Loucy (cell line): ENCODE data around the gene EFCAB12.

Experiments used
- H2AFZ ChIP-seq: fragments of 200-600 bp; sonication (generic); 2 replicates; pipeline ENCODE4 v1.6.0; 2016; ENCODE audit warnings: antibody characterized with exemption, mild to moderate bottlenecking, low read length, moderate library complexity
- H3F3A ChIP-seq: fragments of 200-600 bp; 2 replicates; pipeline ENCODE4 v1.6.0; 2016; ENCODE audit warnings: antibody characterized with exemption, low read depth, mild to moderate bottlenecking
- H3K27me3 ChIP-seq: fragments of 200-600 bp; sonication (generic); 2 replicates; pipeline ENCODE4 v1.6.1; 2014; ENCODE audit warnings: low read length, mild to moderate bottlenecking; ENCODE audit not compliant: insufficient read depth, poor library complexity, severe bottlenecking
- H3K36me3 ChIP-seq: fragments of 200-600 bp; sonication (generic); 2 replicates; pipeline ENCODE4 v1.6.1; 2016; ENCODE audit warnings: low read length; ENCODE audit not compliant: insufficient read depth
- H3K4me1 ChIP-seq: fragments of 200-600 bp; sonication (generic); 2 replicates; pipeline ENCODE4 v1.5.1; 2014; ENCODE audit warnings: low read length, mild to moderate bottlenecking; ENCODE audit not compliant: insufficient read depth, poor library complexity, severe bottlenecking
- H3K4me2 ChIP-seq: fragments of 200-600 bp; sonication (generic); 2 replicates; pipeline ENCODE4 v1.6.0; 2014; ENCODE audit warnings: antibody characterized with exemption, low read length, low read depth, mild to moderate bottlenecking; ENCODE audit not compliant: poor library complexity, severe bottlenecking
- H3K4me3 ChIP-seq: fragments of 200-600 bp; sonication (generic); 2 replicates; pipeline ENCODE4 v1.5.1; 2014; ENCODE audit warnings: low read length, mild to moderate bottlenecking, mixed read lengths; ENCODE audit not compliant: poor library complexity, severe bottlenecking
- H3K79me2 ChIP-seq: fragments of 200-600 bp; sonication (generic); 2 replicates; pipeline ENCODE4 v1.6.1; 2014; ENCODE audit warnings: low read length; ENCODE audit not compliant: insufficient read depth
- H3K9ac ChIP-seq: fragments of 200-600 bp; sonication (generic); 2 replicates; pipeline ENCODE4 v1.6.0; 2014; ENCODE audit warnings: mild to moderate bottlenecking, low read depth, low read length, moderate library complexity; ENCODE audit not compliant: poor library complexity, severe bottlenecking
- H3K9me2 ChIP-seq: fragments of 200-600 bp; sonication (generic); replicated peaks from 2 replicates; pipeline ENCODE4 v1.6.1; 2016; ENCODE audit warnings: low read depth, low read length, mixed read lengths
- H3K9me3 ChIP-seq: fragments of 200-600 bp; sonication (generic); 2 replicates; pipeline ENCODE4 v1.6.1; 2014; ENCODE audit warnings: mild to moderate bottlenecking, antibody characterized with exemption, low read length, low read depth; ENCODE audit not compliant: insufficient read depth
- H4K20me1 ChIP-seq: fragments of 200-600 bp; sonication (generic); 2 replicates; pipeline ENCODE4 v1.6.0; 2014; ENCODE audit warnings: antibody characterized with exemption, low read length, mild to moderate bottlenecking; ENCODE audit not compliant: insufficient read depth, poor library complexity, severe bottlenecking
- EZH2phosphoT487 ChIP-seq: fragments of 200-600 bp; IDR thresholded peaks from 2 replicates; pipeline ENCODE4 v1.6.1; 2018; ENCODE audit warnings: antibody characterized with exemption, mild to moderate bottlenecking, moderate library complexity, borderline replicate concordance
- TF ChIP-seq, protein P1 (sequence below): fragments of 200-600 bp; sonication (generic); conservative IDR thresholded peaks from 2 replicates; pipeline ENCODE4 v1.5.1; 2014; ENCODE audit warnings: mild to moderate bottlenecking, antibody characterized with exemption, low read length

The EFCAB12 gene

DNA sequence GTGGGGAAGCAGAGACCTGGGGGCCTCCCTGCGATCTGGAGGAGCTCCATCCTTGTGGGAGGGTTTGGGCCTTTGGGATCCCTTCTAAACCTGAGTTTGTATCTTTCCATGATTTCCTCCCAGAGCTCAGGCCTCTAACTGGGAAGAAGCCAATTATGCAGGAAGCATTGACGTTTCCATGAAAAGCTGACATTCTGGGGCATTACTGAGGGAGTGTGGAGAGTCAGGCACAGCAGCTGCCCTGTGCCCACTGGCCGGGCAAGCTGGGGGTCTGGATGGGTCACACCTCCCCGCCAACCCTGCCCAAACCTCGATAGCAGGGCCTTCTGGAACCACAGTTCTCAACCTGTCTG is 74.9 kb downstream of the EFCAB12 start:
- no peaks in the 10 kb centered on the region for H4K20me1 ChIP-seq
- H2AFZ ChIP-seq = no peak overlapping the region
- H3K4me3 ChIP-seq = no peak overlapping the region
- H3K27me3 ChIP-seq = no peaks in the 10 kb centered on the region
- no peaks in the 10 kb centered on the region for H3K9me3 ChIP-seq
- H3K36me3 ChIP-seq = no peaks in the 10 kb centered on the region
- no peaks in the 10 kb centered on the region for H3F3A ChIP-seq
- no peak overlapping the region for H3K9ac ChIP-seq
- no peaks in the 10 kb centered on the region for H3K4me1 ChIP-seq
- no peaks in the 10 kb centered on the region for H3K9me2 ChIP-seq
- TF ChIP-seq, protein P1, sequence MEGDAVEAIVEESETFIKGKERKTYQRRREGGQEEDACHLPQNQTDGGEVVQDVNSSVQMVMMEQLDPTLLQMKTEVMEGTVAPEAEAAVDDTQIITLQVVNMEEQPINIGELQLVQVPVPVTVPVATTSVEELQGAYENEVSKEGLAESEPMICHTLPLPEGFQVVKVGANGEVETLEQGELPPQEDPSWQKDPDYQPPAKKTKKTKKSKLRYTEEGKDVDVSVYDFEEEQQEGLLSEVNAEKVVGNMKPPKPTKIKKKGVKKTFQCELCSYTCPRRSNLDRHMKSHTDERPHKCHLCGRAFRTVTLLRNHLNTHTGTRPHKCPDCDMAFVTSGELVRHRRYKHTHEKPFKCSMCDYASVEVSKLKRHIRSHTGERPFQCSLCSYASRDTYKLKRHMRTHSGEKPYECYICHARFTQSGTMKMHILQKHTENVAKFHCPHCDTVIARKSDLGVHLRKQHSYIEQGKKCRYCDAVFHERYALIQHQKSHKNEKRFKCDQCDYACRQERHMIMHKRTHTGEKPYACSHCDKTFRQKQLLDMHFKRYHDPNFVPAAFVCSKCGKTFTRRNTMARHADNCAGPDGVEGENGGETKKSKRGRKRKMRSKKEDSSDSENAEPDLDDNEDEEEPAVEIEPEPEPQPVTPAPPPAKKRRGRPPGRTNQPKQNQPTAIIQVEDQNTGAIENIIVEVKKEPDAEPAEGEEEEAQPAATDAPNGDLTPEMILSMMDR = no peak
- no peak for TF ChIP-seq EZH2phosphoT487
- H3K79me2 ChIP-seq = no peaks in the 10 kb centered on the region
- no peak overlapping the region for H3K4me2 ChIP-seq

DNA sequence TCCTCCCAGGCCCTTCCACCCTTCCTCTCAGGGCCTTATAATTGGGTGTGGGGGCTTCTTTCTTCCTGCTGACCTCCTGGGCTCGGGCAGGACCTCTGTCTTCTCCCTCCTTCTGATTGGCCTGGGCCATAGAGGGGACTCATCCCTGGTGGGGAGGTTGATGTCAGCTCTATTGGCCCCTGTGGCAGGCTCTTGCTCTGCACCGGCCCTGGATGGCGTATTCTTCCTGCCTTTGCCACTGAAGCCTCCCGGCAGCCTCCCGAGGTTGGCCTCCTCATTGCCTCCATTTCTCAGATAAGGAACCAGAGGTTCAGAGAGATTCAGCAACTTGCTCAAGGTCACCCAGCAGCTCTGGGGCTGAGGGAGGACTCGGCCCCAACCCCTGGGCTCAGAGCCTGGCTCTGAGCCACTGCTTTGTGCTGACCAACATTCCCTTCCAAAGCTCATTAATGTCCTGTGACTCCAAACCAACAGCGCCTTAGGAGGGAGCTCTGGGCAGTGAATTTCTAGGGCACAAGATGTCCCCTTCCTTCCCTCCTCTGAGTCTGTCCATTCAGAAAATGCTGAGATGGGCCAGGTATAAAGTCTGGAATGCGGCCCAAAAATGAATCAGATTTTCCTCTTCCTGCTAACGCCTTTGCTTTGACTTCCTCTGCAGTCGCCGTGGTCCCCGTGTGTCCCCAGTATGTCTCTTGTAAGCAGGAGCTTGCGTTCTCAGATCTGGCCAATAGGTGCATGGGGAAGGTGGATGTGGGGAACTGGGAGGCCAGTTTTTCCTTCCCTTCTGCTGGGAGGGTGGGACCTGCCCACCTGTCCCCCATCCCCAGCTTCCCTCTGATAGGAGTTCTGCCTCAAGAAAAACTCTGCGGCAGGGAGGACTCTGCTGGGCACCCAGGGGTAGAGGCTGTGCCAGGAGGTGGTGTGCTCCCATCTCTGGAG is 75.5 kb downstream of the EFCAB12 start:
- Histone ChIP-seq H3K4me3 (no peak overlapping the region), H3F3A (no peaks in the 10 kb centered on the region), H2AFZ (no peak overlapping the region), H3K79me2 (no peaks in the 10 kb centered on the region), H3K9ac (no peak overlapping the region), H3K4me2 (no peak overlapping the region), H3K4me1 (no peaks in the 10 kb centered on the region), H4K20me1 (no peaks in the 10 kb centered on the region), H3K9me3 (no peaks in the 10 kb centered on the region), H3K9me2 (no peaks in the 10 kb centered on the region), H3K27me3 (no peaks in the 10 kb centered on the region), H3K36me3 (no peaks in the 10 kb centered on the region)
- TF ChIP-seq, protein P1 = no peak
- no peak for TF ChIP-seq EZH2phosphoT487

DNA sequence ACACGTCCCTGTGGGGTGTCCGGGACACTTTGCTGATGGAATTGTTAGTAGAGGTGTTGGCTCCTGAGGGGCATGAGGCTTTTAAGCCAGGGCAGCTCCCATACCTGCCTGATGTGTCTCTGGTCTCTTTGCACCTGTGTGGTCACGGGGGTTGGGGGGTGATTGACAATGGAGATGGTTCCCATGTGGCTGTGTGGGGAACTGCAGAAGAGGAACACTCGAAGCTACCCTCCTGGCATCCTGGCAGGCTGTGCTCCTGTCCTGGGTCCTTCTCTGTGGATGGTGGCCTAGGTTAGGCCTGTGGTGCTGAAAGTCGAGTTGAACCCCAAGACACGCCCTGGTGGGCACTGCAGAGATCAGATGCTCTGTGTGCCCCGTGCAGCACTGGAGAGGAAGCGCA is 76.4 kb downstream of the EFCAB12 start:
- H3K27me3 ChIP-seq = no peaks in the 10 kb centered on the region
- no peaks in the 10 kb centered on the region for H4K20me1 ChIP-seq
- H3K9me2 ChIP-seq = no peaks in the 10 kb centered on the region
- no peaks in the 10 kb centered on the region for H3F3A ChIP-seq
- no peak overlapping the region for H3K9ac ChIP-seq
- H3K36me3 ChIP-seq = no peaks in the 10 kb centered on the region
- H3K4me2 ChIP-seq = no peak overlapping the region
- no peak overlapping the region for H3K4me3 ChIP-seq
- H3K4me1 ChIP-seq = peaks cover 5% of the 10 kb centered on the region
- no peak for TF ChIP-seq EZH2phosphoT487
- TF ChIP-seq, protein P1 = peak; percentile 47
- no peaks in the 10 kb centered on the region for H3K9me3 ChIP-seq
- H3K79me2 ChIP-seq = no peaks in the 10 kb centered on the region
- no peak overlapping the region for H2AFZ ChIP-seq
